Measurements from ENCODE around the gene KCNB1.

KCNB1 gene

DNA sequence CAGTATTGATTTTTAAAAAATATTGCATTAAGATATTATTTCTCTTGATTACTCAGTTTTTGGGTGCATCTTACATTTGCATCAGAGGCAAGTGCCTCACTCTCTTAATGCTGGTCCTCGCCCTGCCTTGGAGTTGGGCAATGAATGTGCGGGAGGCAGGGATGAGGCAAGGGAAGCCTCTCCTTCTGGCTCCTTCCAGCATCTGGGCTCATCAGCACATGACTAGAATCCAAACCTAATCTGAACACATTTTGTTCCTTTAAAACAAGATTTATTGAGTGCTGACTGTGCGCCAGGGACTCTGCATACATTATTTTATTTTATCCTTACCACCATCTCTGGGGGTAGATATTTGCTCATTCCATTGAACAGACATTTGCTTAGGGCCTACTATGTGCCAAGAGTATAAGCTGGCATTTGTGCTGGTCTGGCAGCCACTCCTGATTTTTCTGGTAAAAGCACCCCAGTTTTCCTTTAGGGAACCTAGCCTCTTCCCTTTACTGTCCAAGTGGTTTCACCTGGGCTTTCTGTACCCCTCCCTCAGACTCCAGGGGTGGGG is 132.7 kb downstream of the KCNB1 start:
- no peak for DNase-seq (ENCODE audit: low spot score)
- in situ Hi-C loops (cut with MboI; ENCODE audit: low pct_unique_long_range_greater_than_20kb, low sequenced_read_pairs, unreplicated experiment) = loop anchor here (25.0 kb wide), 1 partner anchor 513 kb away; no protein-coding TSS in a partner anchor
- TF ChIP-seq, protein P1, sequence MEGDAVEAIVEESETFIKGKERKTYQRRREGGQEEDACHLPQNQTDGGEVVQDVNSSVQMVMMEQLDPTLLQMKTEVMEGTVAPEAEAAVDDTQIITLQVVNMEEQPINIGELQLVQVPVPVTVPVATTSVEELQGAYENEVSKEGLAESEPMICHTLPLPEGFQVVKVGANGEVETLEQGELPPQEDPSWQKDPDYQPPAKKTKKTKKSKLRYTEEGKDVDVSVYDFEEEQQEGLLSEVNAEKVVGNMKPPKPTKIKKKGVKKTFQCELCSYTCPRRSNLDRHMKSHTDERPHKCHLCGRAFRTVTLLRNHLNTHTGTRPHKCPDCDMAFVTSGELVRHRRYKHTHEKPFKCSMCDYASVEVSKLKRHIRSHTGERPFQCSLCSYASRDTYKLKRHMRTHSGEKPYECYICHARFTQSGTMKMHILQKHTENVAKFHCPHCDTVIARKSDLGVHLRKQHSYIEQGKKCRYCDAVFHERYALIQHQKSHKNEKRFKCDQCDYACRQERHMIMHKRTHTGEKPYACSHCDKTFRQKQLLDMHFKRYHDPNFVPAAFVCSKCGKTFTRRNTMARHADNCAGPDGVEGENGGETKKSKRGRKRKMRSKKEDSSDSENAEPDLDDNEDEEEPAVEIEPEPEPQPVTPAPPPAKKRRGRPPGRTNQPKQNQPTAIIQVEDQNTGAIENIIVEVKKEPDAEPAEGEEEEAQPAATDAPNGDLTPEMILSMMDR (IDR thresholded peaks at IDR 0.05; ENCODE audit: extremely low read depth, insufficient read depth, missing control alignments) = no peak

- TF ChIP-seq, protein P1 (IDR thresholded peaks at IDR 0.05; ENCODE audit: extremely low read depth, insufficient read depth, missing control alignments) = no peak
- DNase-seq (ENCODE audit: low spot score) = no peak
- in situ Hi-C loops (cut with MboI; ENCODE audit: low pct_unique_long_range_greater_than_20kb, low sequenced_read_pairs, unreplicated experiment) = loop anchor here (25.0 kb wide), 1 partner anchor 513 kb away; no protein-coding TSS in a partner anchor
Measured at GRCh38 chr20:49349078-49349477, 133.4 kb downstream of the KCNB1 start.

- in situ Hi-C loops (cut with MboI; ENCODE audit: low pct_unique_long_range_greater_than_20kb, low sequenced_read_pairs, unreplicated experiment) = loop anchor here (25.0 kb wide), 1 partner anchor 514 kb away; no protein-coding TSS in a partner anchor
- TF ChIP-seq, protein P1 (IDR thresholded peaks at IDR 0.05; ENCODE audit: extremely low read depth, insufficient read depth, missing control alignments) = no peak
- DNase-seq (ENCODE audit: low spot score) = no peak
Measured at GRCh38 chr20:49348563-49348962, 133.9 kb downstream of the KCNB1 start.

- TF ChIP-seq, protein P1 (IDR thresholded peaks at IDR 0.05; ENCODE audit: extremely low read depth, insufficient read depth, missing control alignments) = no peak
- in situ Hi-C loops (cut with MboI; ENCODE audit: low pct_unique_long_range_greater_than_20kb, low sequenced_read_pairs, unreplicated experiment) = loop anchor here (25.0 kb wide), 1 partner anchor 515 kb away; no protein-coding TSS in a partner anchor
- DNase-seq (ENCODE audit: low spot score) = no peak
Measured at GRCh38 chr20:49347156-49347555, 135.3 kb downstream of the KCNB1 start.

- in situ Hi-C loops (cut with MboI; ENCODE audit: low pct_unique_long_range_greater_than_20kb, low sequenced_read_pairs, unreplicated experiment) = loop anchor here (25.0 kb wide), 1 partner anchor 516 kb away; no protein-coding TSS in a partner anchor
- no peak for DNase-seq (ENCODE audit: low spot score)
- TF ChIP-seq, protein P1 (IDR thresholded peaks at IDR 0.05; ENCODE audit: extremely low read depth, insufficient read depth, missing control alignments) = no peak
Measured at GRCh38 chr20:49346682-49347081, 135.8 kb downstream of the KCNB1 start.

GRCh38 chr20:49345524-49345923 is 136.9 kb downstream of the KCNB1 start:
- no peak for DNase-seq (ENCODE audit: low spot score)
- in situ Hi-C loops (cut with MboI; ENCODE audit: low pct_unique_long_range_greater_than_20kb, low sequenced_read_pairs, unreplicated experiment) = loop anchor here (25.0 kb wide), 1 partner anchor 517 kb away; no protein-coding TSS in a partner anchor
- TF ChIP-seq, protein P1 (IDR thresholded peaks at IDR 0.05; ENCODE audit: extremely low read depth, insufficient read depth, missing control alignments) = no peak
